GM12878 (cell line): ENCODE data around the gene FXYD1. TPM values are rescaled to one million over a fixed set of nuclear protein-coding genes. Genes with fewer than 3 reads are reported as not detected.

Experiments used
- ATAC-seq: fragments of 200-7000 bp; cut with Tn5 transposase; 3 replicates; pipeline ENCODE4 v1.9.1; 2020; ENCODE audit warnings: mild to moderate bottlenecking, moderate library complexity
- BruUV-seq: library from RNA; stranded (reverse); fragments of 400-500 nt; replicated peaks from 2 replicates; lab custom pipeline; 2021; lab: Mats Ljungman, UMichigan
- CTCF ChIA-PET: fragments of 300-600 bp; sonication (Branson Sonifier 250); formaldehyde crosslinking; extraction: SDS; loops from one replicate; lab custom pipeline; 2021; ENCODE audit warnings: inconsistent platforms; lab: Yijun Ruan, JAX
- POLR2A ChIA-PET: fragments of 350-600 bp; formaldehyde crosslinking; extraction: SDS; loops from one replicate; lab custom pipeline; 2021; ENCODE audit warnings: inconsistent platforms; lab: Charles Lee
- RAD21 ChIA-PET: fragments of 300-600 bp; sonication (Branson Sonifier 250); formaldehyde crosslinking; loops from one replicate; lab custom pipeline; 2023; ENCODE audit warnings: antibody characterized with exemption; ENCODE audit not compliant: unreplicated experiment; lab: Charles Lee
- SMC1A ChIA-PET: fragments of 300-600 bp; sonication (Branson Sonifier 250); formaldehyde crosslinking; loops from one replicate; lab custom pipeline; 2023; ENCODE audit not compliant: unreplicated experiment, uncharacterized antibody; lab: Charles Lee
- DNase-seq: peaks from one replicate; pipeline ENCODE4 v3.0.0-alpha.2; 2011; ENCODE audit warnings: low read depth, low spot score
- FAIRE-seq: peaks from 3 replicates; lab custom pipeline; 2011; peaks lifted over from hg19 to GRCh38; lab: Jason Lieb, UNC
- H2AFZ ChIP-seq: 2 replicates; pipeline ENCODE4 v1.6.0; 2011; ENCODE audit warnings: low read depth, low read length, control low read depth; ENCODE audit not compliant: control insufficient read depth
- H3K27ac ChIP-seq: 2 replicates; pipeline ENCODE4 v1.5.1; 2011; ENCODE audit warnings: control low read depth; ENCODE audit not compliant: control insufficient read depth, insufficient read depth
- H3K27me3 ChIP-seq, 2 experiments: replicated peaks in 1 of 2; 2 replicates each; pipeline versions ENCODE4 v1.6.0 to v1.6.1; 2011; ENCODE audit warnings: low read length in 1 of 2; ENCODE audit not compliant: control insufficient read depth in 2 of 2, insufficient read depth in 2 of 2
- H3K36me3 ChIP-seq, 2 experiments: 2 replicates each; pipeline ENCODE4 v1.5.1; 2011; ENCODE audit warnings: low read length in 1 of 2; ENCODE audit not compliant: control insufficient read depth in 2 of 2, insufficient read depth in 2 of 2
- H3K4me1 ChIP-seq: 2 replicates; pipeline ENCODE4 v1.6.1; 2011; ENCODE audit warnings: mild to moderate bottlenecking, low read length, moderate library complexity, mixed read lengths; ENCODE audit not compliant: control insufficient read depth, insufficient read depth
- H3K4me2 ChIP-seq: 2 replicates; pipeline ENCODE4 v1.6.0; 2011; ENCODE audit warnings: control low read depth; ENCODE audit not compliant: control insufficient read depth, insufficient read depth
- H3K4me3 ChIP-seq: fragments of 200-600 bp; sonication (generic); 2 replicates; pipeline ENCODE4 v1.5.1; 2016
- H3K79me2 ChIP-seq: 2 replicates; pipeline ENCODE4 v1.6.0; 2011; ENCODE audit warnings: low read length; ENCODE audit not compliant: control insufficient read depth, insufficient read depth
- H3K9ac ChIP-seq: 2 replicates; pipeline ENCODE4 v1.8.0; 2011; ENCODE audit warnings: low read length, control low read depth, mixed read lengths; ENCODE audit not compliant: control insufficient read depth, insufficient read depth
- H3K9me3 ChIP-seq: replicated peaks from 3 replicates; pipeline ENCODE4 v1.5.1; 2011; ENCODE audit warnings: mild to moderate bottlenecking, low read length; ENCODE audit not compliant: control insufficient read depth, insufficient read depth
- H4K20me1 ChIP-seq: 2 replicates; pipeline ENCODE4 v1.6.0; 2011; ENCODE audit not compliant: control insufficient read depth, insufficient read depth
- BMI1 ChIP-seq: fragments of 450-650 bp; IDR thresholded peaks from 2 replicates; pipeline ENCODE4 v1.6.1; 2016; ENCODE audit warnings: mild to moderate bottlenecking, moderate library complexity, borderline replicate concordance
- BRCA1 ChIP-seq: IDR thresholded peaks from 2 replicates; pipeline ENCODE4 v1.6.1; 2011; ENCODE audit warnings: low read depth, low read length, improper control_type of control experiment
- CBX3 ChIP-seq: fragments of 200-600 bp; sonication (generic); IDR thresholded peaks from 2 replicates; pipeline ENCODE4 v1.6.1; 2016; ENCODE audit warnings: low read depth, borderline replicate concordance
- CEBPB ChIP-seq, 2 experiments: fragments of 150-350 bp in 1 of 2; IDR thresholded peaks; 2 replicates each; pipeline ENCODE4 v1.6.1; 2012 to 2014; ENCODE audit warnings: low read depth in 2 of 2, low read length in 2 of 2, borderline replicate concordance in 1 of 2, inconsistent platforms in 1 of 2
- EGR1 ChIP-seq, 2 experiments: IDR thresholded peaks; 1 replicate in 1 of 2; 2 replicates in 1 of 2; pipeline ENCODE4 v1.6.1; 2011 to 2012; ENCODE audit warnings: low read depth in 2 of 2, low read length in 2 of 2, borderline replicate concordance in 1 of 2, mild to moderate bottlenecking in 1 of 2, moderate library complexity in 1 of 2
- FOXM1 ChIP-seq: IDR thresholded peaks from 2 replicates; pipeline ENCODE4 v1.6.1; 2012; ENCODE audit warnings: low read depth, mild to moderate bottlenecking, inconsistent platforms, low read length, moderate library complexity
- HDAC6 ChIP-seq: fragments of 200-600 bp; sonication (generic); IDR thresholded peaks from one replicate; pipeline ENCODE4 v1.8.0; 2017; ENCODE audit warnings: antibody characterized with exemption; ENCODE audit not compliant: unreplicated experiment
- POLR2AphosphoS5 ChIP-seq: IDR thresholded peaks from 2 replicates; pipeline ENCODE4 v1.6.1; 2011; ENCODE audit warnings: mild to moderate bottlenecking, low read length, inconsistent platforms
- SIN3A ChIP-seq: IDR thresholded peaks from 2 replicates; pipeline ENCODE4 v1.6.1; 2012; ENCODE audit warnings: low read depth, low read length, improper control_type of control experiment
- STAT1 ChIP-seq: fragments of 450-650 bp; conservative IDR thresholded peaks from 2 replicates; pipeline ENCODE4 v1.6.1; 2014; ENCODE audit warnings: antibody characterized with exemption, mild to moderate bottlenecking
- WRNIP1 ChIP-seq: IDR thresholded peaks from 2 replicates; pipeline ENCODE4 v1.6.1; 2011; ENCODE audit warnings: low read depth, low read length, improper control_type of control experiment, borderline replicate concordance
- ZZZ3 ChIP-seq: IDR thresholded peaks from 2 replicates; pipeline ENCODE4 v1.6.1; 2011; ENCODE audit warnings: low read depth; ENCODE audit not compliant: control insufficient read depth, insufficient read length
- whole genome bisulfite sequencing: methylation state at CpG from one replicate; pipeline ENCODE4 v1.1.6; 2016; ENCODE audit warnings: low lambda C conversion rate; ENCODE audit not compliant: insufficient replicate concordance, insufficient coverage; ENCODE audit errors: missing lambda C conversion rate; 5-methylcytosine and 5-hydroxymethylcytosine counted together
- in situ Hi-C: fragments of 300-500 bp; cut with MboI; formaldehyde crosslinking; loops from 9 replicates; pipeline ENCODE4 v1.14.3; 2018; ENCODE audit warnings: mixed read lengths
- intact Hi-C: fragments of 100-400 bp; cut with micrococcal nuclease; formaldehyde crosslinking; loops from one replicate; pipeline ENCODE4 v1.14.2; 2022; ENCODE audit not compliant: unreplicated experiment
- polyA plus RNA-seq, 11 experiments: library from polyadenylated mRNA; depleted of rRNA in 4 of 11; unstranded in 6 of 11; stranded (reverse) in 5 of 11; fragments of >200 nt; fragmentation: Nextera tagmentation in 4 of 11; fragmentation: Illumina TruSeq in 1 of 11; extraction: Ambion mirVana in 4 of 11; extraction: Trizol in 1 of 11; gene quantifications; 1 replicate in 1 of 11; 2 replicates in 10 of 11; pipeline versions ENCODE4 v1.2.1 to v1.2.3, GENCODE V29; 2011 to 2016; ENCODE audit warnings: inconsistent platforms in 2 of 11, missing spikeins in 2 of 11, low read depth in 1 of 11
- total RNA-seq, 4 experiments: library from RNA; depleted of rRNA in 3 of 4; stranded (reverse); fragments of >200 nt in 3 of 4; fragmentation: Illumina TruSeq in 1 of 4; extraction: Trizol in 1 of 4; gene quantifications; 2 replicates each; pipeline versions ENCODE4 v1.2.1 to v1.2.3, GENCODE V29; 2013 to 2021
- TF ChIP-seq, protein P1 (sequence below): IDR thresholded peaks from 2 replicates; pipeline ENCODE4 v1.6.1; 2011; ENCODE audit warnings: mild to moderate bottlenecking, low read depth, low read length, moderate library complexity; ENCODE audit not compliant: insufficient replicate concordance
- TF ChIP-seq, protein P2 (sequence below): fragments of 450-650 bp; IDR thresholded peaks from 2 replicates; pipeline ENCODE4 v1.6.1; 2016; ENCODE audit warnings: mild to moderate bottlenecking

The FXYD1 gene
- total and polyA plus RNA-seq, 10 of the 15 experiments (the other 5 are each of a cell fraction or from before 2014, with no cell fraction given), result 0.34 to 1.2 (median 0.49) TPM; not detected in 4

DNA sequence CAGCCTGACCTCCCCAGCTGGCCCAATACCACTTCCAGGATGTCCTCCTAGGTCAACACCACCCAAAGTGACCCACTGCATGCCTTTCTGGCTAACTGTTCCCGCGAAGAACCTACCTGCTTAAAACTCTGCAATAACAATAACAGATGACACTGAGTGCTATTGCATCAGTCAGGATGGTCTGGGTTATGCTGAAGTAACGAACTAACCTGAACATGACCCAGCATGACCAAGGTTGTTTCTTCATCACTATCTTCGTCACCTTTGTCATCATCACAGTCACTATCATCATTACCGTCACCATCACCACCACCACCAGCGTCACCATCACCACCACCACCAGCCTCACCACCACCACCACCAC lies 33.6 kb upstream of the FXYD1 start:
- TF ChIP-seq ZZZ3, result no peak
- TF ChIP-seq CEBPB (IDR thresholded peaks at IDR 0.05; ENCODE audit: borderline replicate concordance in 1 of 2, low read depth in 2 of 2, low read length in 2 of 2), result no peak
- TF ChIP-seq, protein P1, sequence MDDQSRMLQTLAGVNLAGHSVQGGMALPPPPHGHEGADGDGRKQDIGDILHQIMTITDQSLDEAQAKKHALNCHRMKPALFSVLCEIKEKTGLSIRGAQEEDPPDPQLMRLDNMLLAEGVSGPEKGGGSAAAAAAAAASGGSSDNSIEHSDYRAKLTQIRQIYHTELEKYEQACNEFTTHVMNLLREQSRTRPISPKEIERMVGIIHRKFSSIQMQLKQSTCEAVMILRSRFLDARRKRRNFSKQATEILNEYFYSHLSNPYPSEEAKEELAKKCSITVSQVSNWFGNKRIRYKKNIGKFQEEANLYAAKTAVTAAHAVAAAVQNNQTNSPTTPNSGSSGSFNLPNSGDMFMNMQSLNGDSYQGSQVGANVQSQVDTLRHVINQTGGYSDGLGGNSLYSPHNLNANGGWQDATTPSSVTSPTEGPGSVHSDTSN, result no peak
- TF ChIP-seq CBX3, result no peak
- TF ChIP-seq EGR1 (IDR thresholded peaks at IDR 0.05; ENCODE audit: borderline replicate concordance in 1 of 2, low read depth in 2 of 2, low read length in 2 of 2), result no peak
- TF ChIP-seq, protein P2, sequence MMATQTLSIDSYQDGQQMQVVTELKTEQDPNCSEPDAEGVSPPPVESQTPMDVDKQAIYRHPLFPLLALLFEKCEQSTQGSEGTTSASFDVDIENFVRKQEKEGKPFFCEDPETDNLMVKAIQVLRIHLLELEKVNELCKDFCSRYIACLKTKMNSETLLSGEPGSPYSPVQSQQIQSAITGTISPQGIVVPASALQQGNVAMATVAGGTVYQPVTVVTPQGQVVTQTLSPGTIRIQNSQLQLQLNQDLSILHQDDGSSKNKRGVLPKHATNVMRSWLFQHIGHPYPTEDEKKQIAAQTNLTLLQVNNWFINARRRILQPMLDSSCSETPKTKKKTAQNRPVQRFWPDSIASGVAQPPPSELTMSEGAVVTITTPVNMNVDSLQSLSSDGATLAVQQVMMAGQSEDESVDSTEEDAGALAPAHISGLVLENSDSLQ, result no peak
- TF ChIP-seq BMI1, result no peak
- TF ChIP-seq STAT1, result no peak
- TF ChIP-seq BRCA1, result no peak
- no peak for TF ChIP-seq SIN3A
- TF ChIP-seq FOXM1, result no peak
- no peak for TF ChIP-seq HDAC6
- TF ChIP-seq WRNIP1, result no peak
- no peak for TF ChIP-seq POLR2AphosphoS5
- TF ChIP-seq, all 136 proteins: peak for 0
- Histone ChIP-seq H3K27ac (no peak overlapping the region), H3K9ac (no peak overlapping the region), H3K36me3 (no peaks in the 10 kb centered on the region), H2AFZ (no peak overlapping the region), H3K4me3 (no peak overlapping the region), H3K4me1 (no peaks in the 10 kb centered on the region), H3K79me2 (no peaks in the 10 kb centered on the region), H3K27me3 (peaks cover 0 to 2% of the 10 kb centered on the region in 2 experiments; a peak in 1 of 4 replicates), H3K4me2 (no peak overlapping the region), H3K9me3 (no peaks in the 10 kb centered on the region; the same call in 2 of the 3 replicates), H4K20me1 (no peaks in the 10 kb centered on the region)
- ChIA-PET CTCF (no interaction called here), RAD21 (no interaction called here), SMC1A (no interaction called here), POLR2A (no interaction called here)
- FAIRE-seq (no peak), ATAC-seq (no peak), DNase-seq (no peak)
- WGBS, result 72% methylated on average over 6 of the region's 6 CpGs
- intact Hi-C loops, result no loop called here
- BruUV-seq, result no TSS peak
- in situ Hi-C loops, result no loop called here
